GM19324 (cell line): ENCODE results near the gene FKBP8.
"Not testable (repeated sequence)": the region's sequence is repeated elsewhere in the genome, so short reads cannot be mapped to it uniquely, and the experiment has no call there.

Source experiments
- ATAC-seq: cut with Tn5 transposase; IDR thresholded peaks from one replicate; pipeline ENCODE4 v1.9.1; 2021; ENCODE audit warnings: mild to moderate bottlenecking, moderate library complexity; ENCODE audit not compliant: unreplicated experiment, low FRiP score

The FKBP8 gene

DNA sequence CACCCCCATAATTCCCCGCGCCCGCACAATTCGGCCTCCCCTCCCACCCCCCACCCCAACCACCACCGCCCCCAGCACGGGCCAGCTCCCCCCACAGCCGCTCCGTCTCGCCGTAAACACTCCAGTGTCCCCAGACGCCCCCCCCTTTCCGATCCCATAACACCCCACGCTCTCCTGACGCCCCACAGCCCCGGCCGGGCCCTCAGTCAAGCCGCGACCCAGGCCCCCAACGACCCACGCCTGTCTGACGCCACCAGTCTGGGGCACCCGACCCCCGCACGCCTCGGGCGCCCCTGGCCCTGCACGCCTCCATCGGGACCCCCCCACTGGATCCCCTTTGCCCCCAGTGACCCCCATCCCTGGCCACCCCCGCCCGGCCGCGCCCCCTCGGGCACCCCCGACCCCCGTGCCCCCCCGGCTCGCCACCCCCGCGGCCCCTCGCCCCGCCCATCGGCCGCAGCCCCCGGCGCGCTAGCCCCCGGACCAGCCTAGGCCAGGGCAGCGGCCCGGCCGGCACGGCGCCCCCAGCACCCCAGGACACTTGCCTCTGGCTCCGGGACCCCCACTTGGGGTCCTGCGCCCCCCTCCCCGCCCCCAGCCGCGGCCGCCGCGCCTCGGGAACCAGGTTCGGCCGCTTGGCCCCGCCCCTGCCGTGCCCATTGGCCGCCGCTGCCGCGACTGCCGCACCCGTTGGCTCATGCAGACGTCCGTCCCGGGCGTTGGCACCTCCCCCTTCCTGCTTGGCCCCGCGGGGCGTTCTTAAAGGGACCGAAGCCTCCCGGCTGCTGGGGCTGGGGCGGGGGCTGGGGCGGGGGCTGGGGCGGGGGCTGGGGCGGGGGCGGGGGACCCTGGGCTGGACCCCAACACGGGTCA is at the start of gene FKBP8:
Gene FKBP8, minus strand, starts transcription at position 633 of the 873 bp plus-strand sequence. CDS start 1,603 bp downstream, outside the sequence.
- peak; percentile 86 for ATAC-seq

DNA sequence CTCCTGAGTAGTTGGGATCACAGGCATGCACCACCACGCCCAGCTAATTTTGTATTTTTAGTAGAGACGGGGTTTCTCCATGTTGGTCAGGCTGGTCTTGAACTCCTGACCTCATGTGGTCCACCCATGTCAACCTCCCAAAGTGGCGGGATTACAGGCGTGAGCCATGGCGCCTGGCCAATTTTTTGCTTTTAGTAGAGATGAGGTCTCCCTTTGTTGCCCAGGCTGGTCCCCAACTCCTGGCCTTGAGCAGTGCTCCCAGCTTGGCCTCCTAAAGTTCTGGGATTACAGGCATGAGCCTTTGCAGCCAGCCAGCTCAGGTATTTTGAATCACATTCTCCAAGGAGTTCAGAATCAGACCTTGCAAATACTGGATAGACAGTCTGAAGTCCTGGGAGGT is 49.4 kb upstream of the FKBP8 start:
- ATAC-seq = not testable (repeated sequence)

DNA sequence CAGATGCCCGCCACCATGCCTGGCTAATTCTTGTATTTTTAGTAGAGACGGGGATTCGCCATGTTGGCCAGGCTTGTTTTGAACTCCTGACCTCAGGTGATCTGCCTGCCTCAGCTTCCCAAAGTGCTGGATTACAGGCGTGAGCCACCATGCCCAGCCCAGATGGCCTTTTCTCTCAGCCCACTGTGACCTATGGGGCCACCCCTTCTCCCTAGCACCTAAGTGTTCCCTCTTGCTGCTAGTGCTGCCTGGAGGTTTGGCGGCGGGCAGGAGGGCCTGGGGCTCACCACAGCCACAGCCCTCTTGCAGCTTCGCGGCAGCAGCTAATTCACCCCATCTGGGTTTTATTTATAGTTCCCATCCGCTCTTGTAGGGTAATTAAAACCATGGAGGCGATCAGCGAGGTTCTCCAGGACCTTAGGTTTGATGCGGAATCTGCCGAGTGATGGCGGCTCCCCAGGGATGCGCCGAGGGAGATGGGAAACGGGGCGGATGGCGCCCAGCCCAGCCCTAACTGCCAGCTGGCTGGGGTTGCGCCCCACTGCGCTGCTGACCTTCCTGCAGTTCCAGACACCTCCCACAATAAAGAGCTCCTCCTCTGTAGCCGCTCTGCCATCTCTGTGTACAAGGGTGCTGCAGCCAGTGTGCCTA is 48.5 kb upstream of the FKBP8 start:
- no peak for ATAC-seq

DNA sequence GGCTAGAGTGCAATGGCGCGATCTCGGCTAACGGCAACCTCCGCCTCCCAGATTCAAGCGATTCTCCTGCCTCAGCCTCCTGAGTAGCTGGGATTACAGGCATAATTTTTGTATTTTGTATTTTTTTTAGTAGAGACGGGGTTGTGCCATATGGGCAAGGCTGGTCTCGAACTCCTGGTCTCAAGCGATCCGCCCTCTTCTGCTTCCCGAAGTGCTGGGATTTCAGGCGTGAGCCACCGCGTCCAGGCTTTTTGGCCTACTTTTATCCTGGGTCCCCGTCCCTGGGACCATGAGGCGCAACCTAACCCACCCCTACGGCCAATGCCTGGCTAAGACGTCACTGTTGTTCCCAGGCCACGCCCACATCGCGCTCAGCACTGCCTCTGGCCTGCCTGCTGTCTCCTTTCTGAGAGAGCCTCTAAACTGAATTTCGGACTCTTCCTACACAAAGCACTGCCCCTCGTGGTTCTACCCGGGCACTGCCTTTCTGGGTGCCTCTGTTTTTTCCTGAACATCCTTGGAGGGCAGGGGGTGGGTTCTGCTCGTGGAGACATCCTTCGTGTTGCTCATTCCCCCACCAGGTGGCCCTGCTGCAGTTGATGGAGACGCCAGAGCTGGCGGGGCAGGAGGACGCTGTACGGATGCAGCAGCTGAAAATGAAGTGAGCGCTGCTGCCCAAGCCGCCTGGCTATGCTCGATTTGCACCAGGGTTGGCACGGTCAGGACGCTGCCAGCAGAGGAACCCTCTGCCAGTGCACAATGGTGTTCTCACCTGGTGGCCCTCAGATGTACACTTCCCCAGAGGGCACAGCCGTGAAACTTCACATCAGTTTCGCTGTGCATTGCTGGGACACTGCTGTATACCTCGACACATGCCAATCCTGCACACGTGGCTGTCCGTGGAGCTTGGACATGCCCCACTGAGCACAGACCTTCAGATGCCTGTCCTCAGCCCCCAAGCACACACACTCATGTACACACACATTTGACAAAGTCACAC is 47.2 kb upstream of the FKBP8 start:
- ATAC-seq = no peak

DNA sequence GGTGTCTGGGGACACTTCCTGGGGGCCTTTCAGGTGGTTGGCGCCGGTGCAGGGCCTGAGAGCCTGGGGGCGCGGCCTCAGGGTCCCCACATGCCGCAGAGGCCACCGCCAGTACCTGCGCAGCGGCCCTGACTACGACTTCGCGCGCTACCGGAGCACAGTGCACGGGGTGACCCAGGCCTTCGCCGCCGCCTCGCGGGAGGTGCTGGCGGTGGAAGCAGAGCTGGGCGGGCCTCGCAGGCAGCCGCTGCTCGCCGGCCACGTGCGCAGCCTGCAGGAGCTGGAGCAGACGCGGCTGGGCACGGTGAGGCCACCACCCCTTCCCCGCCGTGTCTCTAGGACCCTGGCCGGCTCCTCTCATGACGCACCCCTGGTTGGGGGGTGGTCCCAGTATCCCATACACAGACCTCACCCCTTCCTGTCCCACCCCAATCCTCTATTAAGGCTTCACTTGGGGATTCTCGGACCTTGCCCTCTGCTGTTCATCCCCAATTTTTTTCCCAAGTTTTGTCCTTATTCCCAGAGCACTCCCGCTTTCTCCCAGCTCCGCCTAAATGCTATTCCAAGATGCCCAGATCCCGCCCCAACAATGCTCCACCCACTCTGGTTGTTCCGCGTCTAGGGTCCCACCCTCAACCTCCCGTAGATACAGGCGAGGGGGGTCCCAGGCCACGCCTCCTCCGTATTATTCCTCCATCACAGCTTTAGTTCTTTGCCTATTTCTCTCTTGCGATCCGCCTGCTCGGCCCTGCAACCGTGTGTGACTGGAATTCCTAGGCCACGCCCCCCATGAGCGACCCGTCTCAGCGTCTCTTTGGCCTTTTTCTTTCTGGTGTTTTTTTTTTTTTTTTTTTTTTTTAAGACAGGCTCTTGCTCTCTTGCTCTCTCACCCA is 46.3 kb upstream of the FKBP8 start:
- ATAC-seq = peak; percentile 39

DNA sequence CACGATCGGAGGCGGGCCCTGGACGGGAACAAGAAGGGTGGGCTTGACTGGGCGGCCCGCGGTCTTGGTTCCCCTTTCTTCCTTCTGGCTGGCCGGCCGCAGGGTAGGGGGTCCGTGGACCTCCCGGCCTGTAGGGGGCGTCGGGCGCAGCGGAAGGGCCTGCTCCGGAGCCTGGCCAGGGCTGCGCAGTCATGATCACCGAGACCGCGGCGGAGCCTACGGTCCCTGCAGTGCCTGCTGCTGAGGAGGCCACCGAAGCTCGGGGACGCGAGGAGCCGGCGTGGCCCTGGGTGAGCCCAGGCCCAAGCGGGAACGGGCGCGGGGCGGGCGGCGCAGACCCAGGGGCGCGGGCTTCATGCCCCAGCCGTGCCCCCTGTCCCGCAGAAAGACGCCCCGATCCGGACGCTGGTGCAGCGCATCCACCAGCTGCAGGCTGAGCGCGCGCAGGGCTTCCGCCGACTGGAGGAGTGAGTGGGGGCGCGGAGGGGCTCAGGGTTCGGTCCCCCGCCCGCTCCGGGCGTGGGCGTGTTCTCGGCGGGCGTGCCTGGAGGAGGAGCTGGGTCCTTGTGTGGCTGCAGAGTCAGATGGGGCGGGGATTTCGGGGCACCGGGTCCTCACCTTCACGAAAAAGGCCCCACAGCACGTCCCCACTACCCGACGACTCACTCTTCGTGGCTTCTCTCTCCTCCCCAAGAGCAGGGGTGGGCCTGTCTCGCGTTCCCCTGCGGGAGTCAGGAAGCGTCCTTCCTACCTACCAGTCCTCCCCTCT is 45.4 kb upstream of the FKBP8 start, which contains the start of gene REX1BD:
Gene REX1BD, plus strand, starts transcription at position 188 of the 769 bp plus-strand sequence. Its CDS starts 4 bp downstream, at position 192.
- ATAC-seq = peak; percentile 81

DNA sequence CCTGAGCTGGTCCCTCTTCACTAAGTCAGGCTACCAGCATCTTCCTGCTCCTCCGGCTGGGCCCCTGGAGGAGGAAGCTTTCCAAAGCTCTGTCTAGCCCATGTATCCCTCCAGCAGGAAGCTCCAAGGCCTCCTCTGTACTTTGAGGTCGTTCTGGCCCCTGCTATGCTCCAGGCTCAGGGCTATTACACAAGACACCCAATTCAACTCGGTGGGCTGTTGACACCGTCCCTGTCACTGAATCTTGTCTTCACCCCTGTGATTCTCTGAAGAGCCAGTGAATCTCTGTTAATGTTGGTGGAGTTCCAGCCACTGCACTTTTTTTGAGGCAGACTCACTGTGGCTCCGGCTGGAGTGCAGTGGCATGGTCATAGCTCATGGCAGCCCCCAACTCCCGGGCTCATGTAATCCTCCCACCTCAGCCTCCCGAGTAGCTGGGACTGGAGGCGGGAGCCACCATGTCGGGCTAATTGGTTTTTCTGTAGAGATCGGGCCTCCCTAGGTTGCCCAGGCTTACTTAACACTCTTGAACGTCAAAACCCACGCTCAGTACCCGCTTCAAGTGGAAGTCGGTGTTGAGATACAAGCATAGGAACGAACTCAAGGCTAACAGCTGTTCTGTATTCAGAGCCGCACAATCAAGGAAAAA is 44.7 kb upstream of the FKBP8 start:
- no peak for ATAC-seq

DNA sequence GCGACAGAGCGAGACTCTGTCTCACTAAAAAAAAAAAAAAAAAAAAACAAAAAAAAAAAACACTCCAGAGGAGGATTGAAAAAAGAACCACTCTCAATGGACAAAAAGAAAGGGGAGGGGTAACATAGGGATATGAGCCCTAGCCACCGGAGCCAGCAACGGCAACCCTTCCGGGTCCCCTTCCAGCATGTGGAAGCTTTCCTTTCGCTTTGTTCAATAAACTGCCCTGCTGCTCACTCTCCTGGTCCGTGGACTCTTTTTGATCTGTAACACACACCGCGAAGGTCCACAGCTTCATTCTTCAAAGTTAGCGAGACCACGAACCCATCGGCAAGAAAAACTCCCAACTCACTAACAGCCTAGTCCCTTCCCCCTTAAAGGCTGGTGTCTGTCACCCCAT is 44.2 kb upstream of the FKBP8 start:
- ATAC-seq = no peak

DNA sequence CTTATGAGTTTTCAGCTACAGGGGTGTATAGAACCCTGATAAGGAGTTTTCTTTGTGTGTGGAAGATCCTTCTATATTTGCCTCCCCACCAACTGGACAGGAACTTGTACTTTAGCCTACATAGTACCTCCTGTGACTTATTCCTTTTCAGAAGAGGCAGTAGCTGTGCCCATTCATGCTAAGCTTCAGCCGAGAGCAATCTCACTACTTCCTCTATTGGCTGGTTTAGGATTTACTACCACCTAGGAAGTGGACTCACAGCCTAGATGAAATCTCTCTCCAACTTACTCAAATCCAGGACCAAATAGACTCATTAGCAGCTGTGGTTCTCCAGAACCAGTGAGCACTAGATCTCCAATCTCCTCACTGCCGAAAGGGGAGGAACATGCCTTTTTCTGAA is 42.9 kb upstream of the FKBP8 start:
- no peak for ATAC-seq

DNA sequence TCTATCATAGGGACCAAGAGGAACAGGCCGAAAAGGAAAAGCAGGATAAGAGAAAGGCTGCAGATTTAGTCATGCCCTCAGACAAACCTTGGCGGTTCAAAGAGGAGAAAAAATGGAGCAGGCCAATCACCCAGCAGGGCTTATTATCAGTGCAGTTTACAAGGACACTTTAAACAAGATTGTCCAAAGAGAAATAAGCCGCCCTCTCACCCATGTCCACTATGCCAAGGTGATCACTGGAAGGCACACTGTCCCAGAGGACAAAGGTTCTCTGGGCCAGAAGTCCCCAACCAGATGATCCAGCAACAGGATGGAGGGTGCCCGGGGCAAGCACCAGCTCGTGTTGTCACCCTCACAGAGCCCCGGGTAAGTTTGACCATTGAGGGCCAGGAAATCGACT is 36.9 kb upstream of the FKBP8 start:
- ATAC-seq = no peak

DNA sequence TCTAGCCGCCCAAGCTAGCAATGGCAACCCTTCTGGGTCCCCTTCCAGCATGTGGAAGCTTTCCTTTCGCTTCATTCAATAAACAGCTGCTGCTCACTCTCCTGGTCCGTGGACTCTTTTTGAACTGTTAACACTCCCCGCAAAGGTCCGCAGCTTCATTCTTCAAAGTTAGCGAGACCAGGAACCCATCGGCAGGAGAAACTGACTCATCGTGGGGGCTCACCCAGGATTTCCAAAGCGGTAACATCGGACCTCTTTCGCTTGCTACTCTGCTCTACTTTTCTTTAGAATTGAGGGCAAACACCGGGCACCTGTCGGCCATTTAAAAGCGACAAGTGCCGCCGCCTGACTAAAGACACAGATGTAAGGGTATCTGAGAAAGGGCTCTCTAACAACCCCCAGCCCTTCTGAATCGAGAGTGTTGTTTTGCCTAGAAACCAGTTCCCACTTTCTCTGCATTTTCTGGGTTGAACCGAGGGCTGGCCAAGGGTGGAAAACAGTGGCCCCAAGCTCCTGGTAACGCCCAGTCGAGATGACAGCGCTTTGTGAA is 34.1 kb upstream of the FKBP8 start:
- no peak for ATAC-seq

DNA sequence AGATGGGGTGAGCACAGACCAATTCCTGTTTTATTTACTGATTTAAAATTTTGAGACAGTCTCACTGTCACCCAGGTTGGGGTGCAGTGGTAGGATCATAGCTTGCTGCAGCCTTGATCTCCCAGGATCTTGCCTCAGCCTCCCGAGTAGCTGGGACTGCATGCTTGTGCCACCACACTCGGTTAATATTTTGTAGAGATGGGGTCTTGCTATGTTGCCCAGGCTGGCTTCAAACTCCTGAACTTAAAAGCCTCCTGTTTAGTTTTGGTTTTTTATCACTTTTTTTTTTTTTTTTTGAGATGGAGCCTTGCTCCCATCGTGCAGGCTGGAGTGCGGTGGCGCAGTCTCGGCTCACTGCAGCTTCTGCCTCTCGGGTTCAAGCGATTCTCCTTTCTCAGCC is 33.0 kb upstream of the FKBP8 start:
- no peak for ATAC-seq

DNA sequence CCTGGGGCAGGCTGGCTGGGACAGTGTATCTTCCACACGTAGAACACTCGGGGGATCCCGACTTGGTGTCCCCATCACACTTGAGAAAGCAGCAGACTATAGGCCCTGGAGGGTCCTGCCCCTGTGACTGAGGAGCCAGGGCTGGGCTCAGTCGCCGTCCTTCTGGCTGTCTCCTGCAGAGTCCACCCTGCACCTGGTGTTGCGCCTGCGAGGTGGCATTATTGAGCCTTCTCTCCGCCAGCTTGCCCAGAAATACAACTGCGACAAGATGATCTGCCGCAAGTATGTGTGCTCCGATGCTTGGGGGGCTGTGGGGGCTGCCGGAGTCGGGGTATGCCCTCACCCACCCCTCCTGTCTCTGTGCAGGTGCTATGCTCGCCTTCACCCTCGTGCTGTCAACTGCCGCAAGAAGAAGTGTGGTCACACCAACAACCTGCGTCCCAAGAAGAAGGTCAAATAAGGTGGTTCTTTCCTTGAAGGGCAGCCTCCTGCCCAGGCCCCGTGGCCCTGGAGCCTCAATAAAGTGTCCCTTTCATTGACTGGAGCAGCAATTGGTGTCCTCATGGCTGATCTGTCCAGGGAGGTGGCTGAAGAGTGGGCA is 31.4 kb upstream of the FKBP8 start:
- no peak for ATAC-seq

DNA sequence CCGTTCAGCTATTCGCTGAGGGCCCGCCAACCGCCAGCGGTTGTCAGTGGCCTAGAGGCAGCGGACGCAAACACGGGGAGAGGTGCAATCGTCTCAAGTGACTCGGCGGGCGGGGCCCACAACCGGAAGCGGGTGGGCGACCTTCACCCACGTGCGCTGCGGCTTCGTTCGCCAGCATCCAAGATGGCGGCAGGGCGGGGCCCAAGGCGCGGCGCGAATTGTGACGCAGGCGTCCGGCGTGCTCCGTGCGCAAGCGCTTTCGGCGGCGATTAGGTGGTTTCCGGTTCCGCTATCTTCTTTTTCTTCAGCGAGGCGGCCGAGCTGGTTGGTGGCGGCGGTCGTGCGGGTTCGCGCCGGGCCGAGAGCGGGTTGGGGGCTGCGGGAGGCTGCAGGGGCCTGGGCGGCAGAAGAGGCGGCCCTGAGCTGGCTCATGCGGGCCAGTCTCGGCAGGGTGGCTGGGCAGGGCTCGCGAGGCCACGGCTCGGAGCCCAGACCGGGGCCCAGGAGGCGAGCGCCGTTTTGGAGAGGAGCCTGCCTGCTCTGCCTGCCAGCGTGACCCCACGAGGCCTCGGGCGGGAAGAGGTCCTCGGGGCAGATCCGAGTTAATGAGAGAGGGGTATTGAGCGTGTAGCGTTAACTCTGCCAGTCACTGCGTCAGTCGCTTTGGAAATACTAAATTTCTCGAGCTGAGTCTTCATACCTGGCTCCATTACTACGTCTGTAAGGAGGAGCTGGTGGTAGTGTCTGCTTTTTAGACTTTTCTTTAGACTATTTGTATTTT is 28.4 kb upstream of the FKBP8 start, which contains the start of gene UBA52:
Gene UBA52, plus strand, starts transcription at position 294 of the 781 bp plus-strand sequence. CDS start 1,444 bp downstream, outside the sequence.
- peak; percentile 91 for ATAC-seq

DNA sequence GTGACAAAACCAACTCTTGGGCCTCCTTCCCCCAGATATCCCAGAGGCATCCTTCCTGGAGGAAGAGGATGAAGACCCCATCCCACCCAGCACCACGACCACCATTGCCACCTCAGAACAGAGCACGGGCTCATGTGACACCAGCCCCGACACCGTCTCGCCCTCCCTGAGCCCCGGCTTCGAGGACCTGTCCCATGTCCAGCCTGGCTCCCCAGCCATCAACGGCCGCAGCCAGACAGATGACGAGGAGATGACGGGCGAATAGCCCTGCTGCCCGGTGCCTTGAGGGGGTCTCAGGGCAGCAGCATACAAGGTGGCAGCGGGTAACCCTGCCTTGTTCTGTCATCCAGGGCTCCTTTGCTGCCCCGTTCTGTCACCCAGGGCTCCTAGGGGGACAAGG is 25.0 kb upstream of the FKBP8 start:
- no peak for ATAC-seq

DNA sequence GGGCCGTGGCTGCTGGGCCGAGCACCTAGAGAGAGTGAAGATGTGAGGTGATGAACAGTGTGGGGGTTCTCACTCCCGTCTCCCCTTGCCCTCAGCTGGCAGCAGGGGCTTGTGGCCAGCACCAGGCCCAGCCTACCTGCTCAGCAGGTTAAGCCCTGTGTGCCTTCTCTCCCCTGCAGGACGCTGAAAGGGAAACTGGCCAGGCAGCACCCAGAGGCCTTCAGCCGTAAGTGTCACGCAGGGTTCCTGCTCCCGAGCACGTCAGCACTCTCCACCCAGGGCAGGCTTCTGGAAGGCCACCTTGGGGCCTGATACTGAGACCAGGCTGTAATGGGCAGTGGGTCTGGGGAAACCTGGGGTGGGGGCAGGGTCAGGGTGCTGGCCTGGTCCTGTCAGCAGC is 23.6 kb upstream of the FKBP8 start:
- ATAC-seq = no peak

DNA sequence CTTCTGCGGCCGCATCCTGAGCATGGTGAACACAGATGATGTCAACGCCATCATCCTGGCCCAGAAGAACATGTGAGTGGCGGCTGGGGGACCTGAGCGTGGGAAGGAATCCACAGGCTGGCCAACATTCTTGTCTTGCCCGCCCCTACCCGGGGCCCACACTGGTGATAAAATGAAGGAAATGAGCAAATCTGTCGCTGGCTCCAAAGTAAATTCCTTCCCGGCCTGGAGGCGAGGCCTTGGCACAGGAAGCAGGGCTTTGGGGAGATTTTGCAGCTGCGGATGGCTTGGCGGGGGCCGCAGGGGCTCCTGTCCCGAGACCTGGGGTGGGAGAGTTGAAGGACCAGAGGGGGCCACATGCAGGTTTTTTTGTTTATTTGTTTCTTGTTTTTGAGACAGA is 18.7 kb upstream of the FKBP8 start:
- no peak for ATAC-seq
